Measurements from ENCODE around the gene RIN2.
"Not testable (repeated sequence)": the region's sequence is repeated elsewhere in the genome, so short reads cannot be mapped to it uniquely, and the experiment has no call there.

The RIN2 gene

DNA sequence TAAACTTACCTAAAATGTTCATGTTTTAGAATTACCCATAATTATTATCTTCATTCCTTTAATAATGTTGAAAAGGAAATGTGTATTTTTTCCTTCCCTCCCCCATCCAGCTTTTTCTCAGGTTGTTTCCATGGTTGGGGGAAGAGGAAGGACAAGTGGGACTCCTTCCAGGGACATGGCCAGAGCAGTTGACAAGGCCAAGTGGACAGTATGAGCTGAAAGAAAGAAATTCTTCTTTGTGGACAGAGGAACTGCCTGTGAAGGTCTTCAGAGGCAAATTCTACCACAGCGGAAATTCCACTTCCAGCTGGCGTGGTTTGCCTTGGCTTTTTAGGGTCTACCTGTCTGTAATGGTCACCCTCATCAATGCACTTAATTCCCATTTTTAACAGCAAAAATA lies 33.8 kb downstream of the RIN2 start:
- no peak for DNase-seq

- DNase-seq, result no peak
Observed at GRCh38 chr20:19793716-19794115, 35.7 kb downstream of the RIN2 start.

GRCh38 chr20:19794941-19795340 lies 36.9 kb downstream of the RIN2 start:
- DNase-seq, result no peak

GRCh38 chr20:19799325-19799724 lies 41.3 kb downstream of the RIN2 start:
- DNase-seq, result no peak

- no peak for DNase-seq
Observed at GRCh38 chr20:19802099-19802491, 44.0 kb downstream of the RIN2 start.

GRCh38 chr20:19802492-19803158 lies 44.6 kb downstream of the RIN2 start:
- no peak for DNase-seq

DNA sequence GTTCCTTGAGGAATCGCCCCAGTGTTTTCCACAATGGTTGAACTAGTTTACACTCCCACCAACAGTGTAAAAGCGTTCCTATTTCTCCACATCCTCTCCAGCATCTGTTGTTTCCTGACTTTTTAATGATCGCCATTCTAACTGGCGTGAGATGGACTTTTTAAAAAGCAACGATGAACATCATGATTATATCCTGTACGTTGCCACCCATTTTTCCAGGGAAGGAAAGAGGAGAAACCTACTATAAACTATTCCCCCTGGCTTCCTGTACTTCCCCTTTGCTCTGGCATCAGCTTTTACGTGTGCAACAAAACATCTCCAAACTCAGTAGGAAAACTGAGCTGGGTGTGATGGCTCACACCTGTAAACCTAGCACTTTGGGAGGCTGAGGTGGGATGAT lies 48.2 kb downstream of the RIN2 start:
- not testable (repeated sequence) for DNase-seq

GRCh38 chr20:19806806-19807190 lies 48.7 kb downstream of the RIN2 start:
- no peak for DNase-seq

GRCh38 chr20:19807191-19807945 lies 49.3 kb downstream of the RIN2 start:
- DNase-seq, result no peak
